Nephron progenitor cell (in vitro differentiated cells): ENCODE results near the gene GSC2.

ENCODE experiments used
- DNase-seq: peaks from one replicate; pipeline ENCODE4 v3.0.0; 2021
- H3K27ac Mint-ChIP-seq: 2 replicates; pipeline ENCODE4 v1.8.0; 2021; ENCODE audit warnings: mild to moderate bottlenecking, moderate library complexity, mixed read lengths
- H3K27me3 Mint-ChIP-seq: 2 replicates; pipeline ENCODE4 v1.8.0; 2021; ENCODE audit warnings: mild to moderate bottlenecking, low read depth, mixed read lengths; ENCODE audit not compliant: poor library complexity
- H3K36me3 Mint-ChIP-seq: 2 replicates; pipeline ENCODE4 v1.8.0; 2021; ENCODE audit warnings: low read depth, mixed read lengths
- H3K4me1 Mint-ChIP-seq: 2 replicates; pipeline ENCODE4 v1.8.0; 2021; ENCODE audit warnings: mixed read lengths
- H3K4me3 Mint-ChIP-seq: 2 replicates; pipeline ENCODE4 v1.8.0; 2021; ENCODE audit warnings: mild to moderate bottlenecking, moderate library complexity, mixed read lengths
- H3K9me3 Mint-ChIP-seq: 2 replicates; pipeline ENCODE4 v1.8.0; 2021; ENCODE audit warnings: mild to moderate bottlenecking, moderate library complexity, mixed read lengths
- CTCF ChIP-seq: fragments of 200-600 bp; sonication (generic); IDR thresholded peaks from 2 replicates; pipeline ENCODE4 v1.5.0; 2021; ENCODE audit warnings: antibody characterized with exemption

GSC2 gene

GRCh38 chr22:19132693-19133400, 17.2 kb downstream of the GSC2 start:
- peak overlapping the region; percentile 32 for H3K27ac Mint-ChIP-seq
- DNase-seq = no peak
- no peak overlapping the region for H3K4me3 Mint-ChIP-seq
- H3K36me3 Mint-ChIP-seq = peaks cover 24% of the 10 kb centered on the region
- H3K4me1 Mint-ChIP-seq = no peaks in the 10 kb centered on the region
- H3K9me3 Mint-ChIP-seq = no peaks in the 10 kb centered on the region
- H3K27me3 Mint-ChIP-seq = peaks cover 12% of the 10 kb centered on the region
- TF ChIP-seq CTCF = no peak

- Mint-ChIP-seq H3K27me3 (peaks cover 12% of the 10 kb centered on the region), H3K36me3 (peaks cover 23% of the 10 kb centered on the region), H3K4me3 (no peak overlapping the region), H3K27ac (no peak overlapping the region), H3K4me1 (no peaks in the 10 kb centered on the region), H3K9me3 (no peaks in the 10 kb centered on the region)
- no peak for TF ChIP-seq CTCF
- DNase-seq = no peak
These were observed 17.9 kb downstream of the GSC2 start for GRCh38 chr22:19132153-19132552.

GRCh38 chr22:19131685-19132015, 18.4 kb downstream of the GSC2 start:
- Mint-ChIP-seq H3K4me1 (no peaks in the 10 kb centered on the region), H3K27ac (peak overlapping the region; percentile 75), H3K36me3 (peaks cover 18% of the 10 kb centered on the region), H3K27me3 (peaks cover 17% of the 10 kb centered on the region), H3K9me3 (no peaks in the 10 kb centered on the region), H3K4me3 (no peak overlapping the region)
- no peak for DNase-seq
- TF ChIP-seq CTCF = no peak

- H3K36me3 Mint-ChIP-seq = peaks cover 12% of the 10 kb centered on the region
- H3K4me3 Mint-ChIP-seq = no peak within 1 kb of the TSS
- no peaks in the 10 kb centered on the region for H3K4me1 Mint-ChIP-seq
- H3K27me3 Mint-ChIP-seq = peaks cover 22% of the 10 kb centered on the region
- H3K27ac Mint-ChIP-seq = peak within 1 kb of the TSS; percentile 75
- no peak for DNase-seq
- H3K9me3 Mint-ChIP-seq = no peaks in the 10 kb centered on the region
- no peak for TF ChIP-seq CTCF
These were observed 19.0 kb downstream of the GSC2 start, which contains the start of gene TSSK2 for GRCh38 chr22:19130959-19131684. Gene TSSK2 (plus strand): TSS chr22:19131308. CDS start chr22:19131400, 92 bp downstream.

- no peak overlapping the region for H3K4me3 Mint-ChIP-seq
- H3K27me3 Mint-ChIP-seq = peaks cover 27% of the 10 kb centered on the region
- peaks cover 4% of the 10 kb centered on the region for H3K36me3 Mint-ChIP-seq
- no peaks in the 10 kb centered on the region for H3K4me1 Mint-ChIP-seq
- H3K27ac Mint-ChIP-seq = no peak overlapping the region
- TF ChIP-seq CTCF = no peak
- no peaks in the 10 kb centered on the region for H3K9me3 Mint-ChIP-seq
- DNase-seq = no peak
These were observed 20.2 kb downstream of the GSC2 start for GRCh38 chr22:19129871-19130270.
